ENCODE measurements around the gene SMAD3. TPM values are rescaled to one million over a fixed set of nuclear protein-coding genes. Genes with fewer than 3 reads are reported as not detected.

SMAD3 gene
- total and polyA plus RNA-seq, 4 donors = 4.0 to 12.2 (median 5.5) TPM

- TF ChIP-seq ZBTB33 (IDR thresholded peaks at IDR 0.05) (no peak), GABPA (IDR thresholded peaks at IDR 0.05 in 1 of 2, conservative IDR thresholded peaks at IDR 0.05 in 1 of 2) (no peak), EGR1 (IDR thresholded peaks at IDR 0.05; ENCODE audit: low read depth in 2 of 2) (no peak), RAD21 (IDR thresholded peaks at IDR 0.05) (no peak), TAF1 (conservative IDR thresholded peaks at IDR 0.05) (no peak), HNF4G (IDR thresholded peaks at IDR 0.05) (no peak)
These were observed 129.0 kb downstream of the SMAD3 start (continued) for GRCh38 chr15:67194171-67195114.

- H3K9me3 ChIP-seq (ENCODE audit: control insufficient read depth in 4 of 4, low read length in 3 of 4) = no peaks in the 10 kb centered on the region
- H3K4me3 ChIP-seq (ENCODE audit: low read depth in 1 of 3, low read length in 3 of 3) = no peak overlapping the region
- H3K36me3 ChIP-seq (ENCODE audit: control insufficient read depth in 4 of 4, insufficient read depth in 3 of 4, low read depth in 1 of 4, low read length in 3 of 4) = peaks cover 4 to 28% (median 14%) of the 10 kb centered on the region in 4 donors
- TF ChIP-seq HNF4G (IDR thresholded peaks at IDR 0.05) (no peak), ATF3 (IDR thresholded peaks at IDR 0.05) (no peak), ZBTB33 (IDR thresholded peaks at IDR 0.05) (no peak), SP1 (IDR thresholded peaks at IDR 0.05) (no peak), NR2F2 (IDR thresholded peaks at IDR 0.05) (no peak), EGR1 (IDR thresholded peaks at IDR 0.05; ENCODE audit: low read depth in 2 of 2) (no peak), FOXA1 (IDR thresholded peaks at IDR 0.05) (no peak), YY1 (IDR thresholded peaks at IDR 0.05) (no peak), TAF1 (conservative IDR thresholded peaks at IDR 0.05) (no peak), FOXA2 (IDR thresholded peaks at IDR 0.05) (no peak), REST (IDR thresholded peaks at IDR 0.05) (no peak), MAX (IDR thresholded peaks at IDR 0.05) (no peak), CTCF (IDR thresholded peaks at IDR 0.05; ENCODE audit: low read depth, low read length, missing input control) (no peak), GABPA (IDR thresholded peaks at IDR 0.05 in 1 of 2, conservative IDR thresholded peaks at IDR 0.05 in 1 of 2) (no peak)
- H3K27me3 ChIP-seq (ENCODE audit: control insufficient read depth in 4 of 4, insufficient read depth in 4 of 4, low read length in 3 of 4) = no peaks in the 10 kb centered on the region
- no peaks in the 10 kb centered on the region for H3K4me1 ChIP-seq (ENCODE audit: control insufficient read depth in 4 of 4, insufficient read depth in 4 of 4, low read length in 3 of 4)
- WGBS = 94% methylated on average over 3 of the region's 3 CpGs
- no peak for DNase-seq (ENCODE audit: low spot score)
- no peak overlapping the region for H3K9ac ChIP-seq (ENCODE audit: low read depth in 1 of 2, low read length in 2 of 2)
- H3K27ac ChIP-seq (ENCODE audit: low read depth in 1 of 2, low read length in 2 of 2) = no peak overlapping the region
These were observed 129.9 kb downstream of the SMAD3 start for GRCh38 chr15:67195305-67195704.

Measured in liver (tissue), 9 donors.